IPS-NIHi11 (cell line): ENCODE results near the gene CFAP46.
A peak's percentile ranks its signal among the peaks of the same experiment; 100 is the strongest.

Experiments used
- DNase-seq: peaks from one replicate; pipeline ENCODE4 v3.0.0; 2012; ENCODE audit warnings: mixed read lengths, low spot score

The CFAP46 gene

GRCh38 chr10:132861884-132862461, 80.4 kb downstream of the CFAP46 start:
- DNase-seq = no peak

GRCh38 chr10:132861116-132861691, 81.2 kb downstream of the CFAP46 start:
- DNase-seq = no peak

DNA sequence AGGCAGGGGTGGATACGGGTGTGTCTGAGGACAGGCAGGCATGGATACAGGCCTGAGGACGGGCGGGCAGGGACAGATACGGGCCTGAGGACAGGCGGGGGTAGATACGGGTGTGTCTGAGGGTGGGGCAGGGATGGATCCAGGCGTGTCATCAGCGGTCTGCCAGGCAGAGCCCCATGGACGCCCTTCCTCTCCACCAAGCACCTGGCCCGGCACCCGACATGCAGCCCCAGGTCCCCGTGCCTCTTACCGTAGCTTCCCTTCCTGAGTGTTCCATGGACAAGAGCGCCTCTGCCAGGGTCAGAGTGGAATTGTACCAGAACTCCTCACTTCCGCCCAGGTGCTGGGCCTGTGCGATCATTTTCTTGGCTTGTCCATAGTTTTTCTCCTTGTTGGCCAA, 81.8 kb downstream of the CFAP46 start:
- no peak for DNase-seq

- DNase-seq = no peak
Measured at GRCh38 chr10:132859084-132859855, 83.1 kb downstream of the CFAP46 start.

DNA sequence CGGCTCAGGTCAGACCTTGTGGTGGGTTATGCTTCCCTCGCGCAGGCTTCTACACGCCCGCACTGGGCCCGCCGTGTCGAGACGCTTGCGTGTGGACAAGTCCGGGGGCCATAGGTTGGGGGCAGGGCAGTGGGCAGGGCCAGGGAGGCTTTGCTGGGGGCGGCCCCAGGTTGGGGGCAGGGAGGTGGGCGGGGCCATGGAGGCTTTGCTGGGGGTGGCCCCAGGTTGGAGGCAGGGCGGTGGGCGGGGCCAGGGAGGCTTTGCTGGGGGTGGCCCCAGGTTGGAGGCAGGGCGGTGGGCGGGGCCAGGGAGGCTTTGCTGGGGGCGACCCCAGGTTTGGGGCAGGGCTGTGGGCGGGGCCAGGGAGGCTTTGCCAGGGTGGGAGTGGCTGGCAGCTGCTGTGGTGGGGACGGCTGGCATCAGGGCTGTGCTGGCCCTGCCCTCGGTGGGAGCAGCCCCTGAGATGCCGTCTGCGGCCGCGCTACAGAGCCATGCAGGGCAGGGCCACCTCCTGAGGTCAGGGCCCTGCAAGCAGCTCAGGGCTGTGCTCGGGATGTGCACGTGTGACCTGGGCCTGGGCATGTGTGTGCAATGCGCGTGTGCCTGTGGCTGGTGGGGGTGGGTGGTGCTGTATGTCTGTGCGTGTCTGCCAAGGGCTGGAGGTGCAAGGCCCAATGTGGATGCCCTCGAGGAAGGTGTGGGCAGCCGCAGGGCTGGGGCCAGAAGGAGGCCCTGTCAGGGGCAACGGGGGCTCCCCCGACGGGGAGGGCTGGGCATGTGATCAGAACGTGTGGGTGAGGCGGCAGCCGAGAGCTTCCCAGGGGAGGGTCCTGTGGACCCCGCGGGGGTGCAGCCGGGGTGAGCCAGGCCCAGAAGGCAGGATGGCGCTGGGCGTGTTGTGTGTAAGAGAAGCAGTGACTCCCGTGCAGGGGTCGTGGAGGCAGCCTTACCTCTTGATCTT, 84.0 kb downstream of the CFAP46 start:
- DNase-seq = peak; percentile 76

DNA sequence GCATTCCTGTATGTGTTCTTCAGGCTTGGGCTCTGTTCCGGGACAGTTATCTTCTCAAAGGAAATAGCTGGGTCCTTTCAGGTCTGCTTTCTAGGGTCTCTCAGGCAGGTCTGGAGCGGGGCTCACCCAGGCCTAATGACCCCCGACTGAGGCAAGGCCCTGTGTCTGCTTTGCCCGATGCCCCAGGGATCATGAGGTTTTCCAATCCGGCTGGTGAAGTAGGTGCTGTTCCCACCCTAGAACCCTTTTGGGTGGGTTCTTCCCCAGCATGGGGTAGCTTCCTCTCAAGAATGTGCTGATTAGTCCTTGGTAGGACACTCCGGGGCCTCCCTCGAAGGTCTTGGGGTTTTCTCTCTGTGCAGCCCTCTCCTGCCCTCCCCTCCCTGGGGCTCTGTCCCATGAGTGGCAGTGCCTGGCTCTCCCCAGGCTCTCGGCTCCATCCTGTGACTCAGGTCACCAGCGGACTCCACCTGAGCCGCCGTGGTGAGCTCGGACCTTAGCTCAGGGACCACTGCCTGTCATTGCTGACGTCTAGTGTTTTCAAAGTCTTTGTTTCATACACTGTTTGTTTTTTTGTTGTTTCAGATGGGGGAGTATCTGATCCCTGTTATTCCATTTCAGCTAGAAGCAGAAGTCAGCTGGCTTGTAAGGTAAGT, 85.4 kb downstream of the CFAP46 start:
- DNase-seq = no peak

DNA sequence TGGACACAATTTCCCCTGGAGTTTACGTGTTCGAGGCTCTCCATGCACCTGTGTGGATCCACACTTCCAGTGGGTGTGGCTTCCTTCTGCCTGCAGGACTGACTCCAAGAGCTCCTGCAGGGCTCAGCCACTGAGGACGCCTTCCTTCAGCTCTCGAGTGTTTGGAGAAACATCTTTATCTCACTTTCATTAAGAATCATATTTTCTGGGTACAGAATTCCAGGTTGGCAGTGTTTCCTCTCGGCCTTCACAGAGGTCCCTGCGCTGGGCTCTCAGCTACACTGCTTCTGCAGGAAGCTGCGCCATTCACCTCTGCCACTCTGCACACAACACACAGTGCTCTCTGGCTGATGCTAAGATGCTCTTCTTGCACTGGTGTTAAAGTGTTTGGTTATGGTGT, 86.5 kb downstream of the CFAP46 start:
- no peak for DNase-seq

DNA sequence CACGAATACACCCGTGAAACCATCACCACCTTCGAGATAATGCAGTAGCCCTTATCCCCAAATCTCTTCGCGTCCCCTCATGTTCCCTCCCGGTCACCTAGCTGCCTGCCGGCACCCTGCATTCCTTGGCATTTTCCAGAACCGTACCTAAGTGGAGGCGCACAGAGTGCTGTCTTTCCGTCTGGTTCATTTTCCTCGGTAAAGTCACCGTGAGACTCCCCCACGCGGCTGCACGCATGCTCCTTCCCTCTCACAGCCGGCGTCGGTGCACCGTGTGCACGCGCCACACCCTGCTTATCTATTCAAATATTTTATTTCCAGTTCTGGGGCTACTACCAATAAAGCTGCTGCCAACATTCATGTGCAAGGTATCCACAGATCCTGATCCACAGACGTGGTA, 90.9 kb downstream of the CFAP46 start:
- DNase-seq = peak; percentile 2

DNA sequence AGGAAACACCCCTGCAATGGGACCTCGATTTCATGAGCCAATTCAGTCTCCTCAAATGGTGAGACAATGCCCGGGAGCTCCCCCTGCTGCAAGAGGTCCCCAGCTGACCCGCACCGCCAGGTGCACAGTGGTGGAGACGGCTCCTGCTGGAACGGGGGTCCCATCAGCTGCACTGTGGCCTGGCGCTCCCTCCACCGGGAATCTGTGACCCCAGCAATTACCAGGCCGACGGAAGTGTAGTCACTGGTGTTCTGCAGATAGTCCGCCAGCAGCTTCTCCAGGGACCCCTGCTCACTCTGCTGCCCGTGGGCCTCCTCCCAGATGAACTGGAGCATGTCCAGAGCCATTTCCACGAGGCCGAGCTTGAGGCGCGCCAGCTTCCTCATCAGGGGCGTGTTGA, 91.5 kb downstream of the CFAP46 start:
- peak; percentile 47 for DNase-seq

- DNase-seq = peak; percentile 6
Measured at GRCh38 chr10:132850246-132850645, 92.1 kb downstream of the CFAP46 start.

- DNase-seq = peak; percentile 13
Measured at GRCh38 chr10:132849546-132850031, 92.8 kb downstream of the CFAP46 start.

DNA sequence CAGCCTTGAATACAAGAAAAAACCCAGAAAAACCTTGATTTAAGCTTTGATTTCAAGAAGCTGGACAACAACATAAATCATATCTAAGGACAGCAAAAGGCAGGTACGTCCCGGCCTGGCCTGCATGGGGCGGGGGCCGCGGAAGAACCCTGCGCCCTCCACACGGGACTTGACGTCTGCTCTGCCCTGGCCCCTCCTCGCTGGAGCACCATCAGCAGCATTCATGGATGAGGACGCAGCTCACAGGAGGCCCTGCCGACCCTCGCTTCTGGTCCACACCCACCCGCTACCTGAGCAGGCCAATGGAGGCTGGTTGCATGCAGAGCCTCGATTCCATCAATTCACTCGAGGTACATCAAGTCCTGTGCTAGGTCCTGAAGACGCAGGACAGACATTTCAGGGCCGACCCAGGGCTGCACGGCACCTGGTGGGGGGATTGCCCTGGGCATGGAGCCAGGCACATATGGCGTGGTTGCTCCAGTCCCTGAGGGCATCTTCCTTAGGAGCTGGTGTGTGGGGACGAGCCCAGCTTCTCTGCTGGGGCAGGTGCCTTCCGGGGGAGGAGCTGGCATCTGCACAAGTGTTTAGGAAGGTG, 93.3 kb downstream of the CFAP46 start:
- DNase-seq = peak; percentile 18

DNA sequence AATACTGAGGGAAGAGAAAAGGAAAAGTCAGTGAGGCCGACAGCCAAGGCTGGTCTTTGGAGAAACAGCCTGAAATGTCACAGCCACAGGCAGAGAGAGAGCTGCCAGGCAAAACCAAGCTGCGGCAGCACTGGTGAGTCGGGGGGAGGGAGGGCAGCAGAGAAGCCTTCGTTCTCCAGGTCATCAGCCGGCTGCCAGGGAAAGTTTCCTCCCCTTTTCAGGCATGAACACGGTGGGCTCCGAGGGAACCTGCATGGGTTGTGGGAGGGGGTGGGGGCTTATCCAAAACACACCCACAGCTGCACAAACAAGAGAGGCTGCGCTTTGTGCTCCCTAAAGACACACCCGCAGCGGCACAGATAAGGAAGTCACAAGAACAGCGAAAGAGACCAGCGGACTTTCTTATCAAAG, 94.1 kb downstream of the CFAP46 start:
- DNase-seq = peak; percentile 50

DNA sequence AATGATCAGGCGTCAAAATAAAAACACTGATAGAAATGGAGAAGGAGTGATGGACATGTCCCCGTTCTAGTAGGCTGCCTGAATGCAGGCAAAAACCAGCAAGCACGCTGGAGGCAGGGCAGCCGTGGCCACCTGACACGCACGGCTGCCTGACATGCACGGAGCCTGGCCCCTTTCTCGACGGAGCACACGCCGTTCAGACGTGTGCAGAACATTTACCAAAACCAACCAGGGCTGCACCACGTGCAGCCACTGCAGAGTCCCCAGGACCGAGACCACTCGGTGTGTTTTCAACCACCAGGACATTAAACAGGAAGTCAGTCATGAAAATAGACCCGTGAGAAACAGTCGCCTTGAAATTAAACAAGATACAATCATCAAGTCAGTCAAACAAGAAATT, 94.5 kb downstream of the CFAP46 start:
- peak; percentile 33 for DNase-seq

DNA sequence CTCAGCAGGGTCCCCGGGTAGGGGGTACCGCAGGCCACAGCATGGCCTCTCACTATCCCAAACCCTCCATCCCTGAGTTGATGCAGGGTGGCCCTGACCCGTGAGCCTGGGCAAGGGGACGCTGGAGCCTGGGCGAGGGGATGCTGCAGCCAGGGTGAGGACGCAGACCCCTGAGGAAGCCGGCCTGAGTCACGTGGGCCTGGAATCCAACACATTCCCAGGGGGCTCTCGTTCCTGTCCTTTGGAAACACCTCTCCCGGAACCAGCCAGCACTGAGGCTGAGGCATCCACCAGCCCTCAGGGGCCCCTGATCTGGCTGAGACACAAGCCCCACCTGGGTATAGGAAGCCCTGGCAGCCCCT, 95.0 kb downstream of the CFAP46 start:
- DNase-seq = no peak

DNA sequence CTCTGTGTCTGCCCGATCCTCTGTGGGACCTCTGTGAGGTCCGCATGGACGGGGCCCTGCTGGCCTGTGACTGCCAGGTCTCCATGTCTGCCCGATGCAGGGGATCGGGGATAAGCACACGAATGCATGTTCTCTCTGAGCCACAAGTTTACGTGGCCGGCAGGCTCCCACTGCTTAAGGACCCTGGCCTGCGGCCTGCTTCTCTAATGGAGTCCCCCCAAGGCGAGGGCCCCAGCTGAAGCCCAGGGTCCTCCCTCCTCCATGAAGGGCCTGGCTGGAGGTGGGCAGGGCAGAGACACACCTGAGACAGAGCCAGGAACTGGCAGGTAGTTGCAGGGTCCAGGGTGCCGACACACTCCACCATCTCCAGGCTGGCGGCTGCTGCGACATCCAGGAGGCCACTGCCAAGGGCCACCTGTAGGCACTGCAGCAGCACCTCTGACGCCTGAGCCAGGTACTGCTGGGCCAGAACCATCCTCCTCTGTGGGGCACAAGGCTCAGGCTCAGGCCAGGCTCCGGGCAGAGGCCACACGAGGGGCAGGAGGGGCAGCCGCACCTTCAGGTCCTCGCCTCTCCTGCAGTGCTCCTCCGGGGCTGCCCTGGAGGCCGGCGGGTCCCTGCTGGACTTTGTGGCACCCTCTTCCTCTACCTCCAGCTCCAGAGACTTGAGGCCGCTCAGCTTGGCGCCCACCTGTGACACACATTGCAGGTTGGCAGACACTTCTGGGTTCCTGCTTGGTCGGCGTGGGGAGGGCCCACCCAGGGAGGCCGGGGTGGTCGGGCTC, 95.5 kb downstream of the CFAP46 start:
- DNase-seq = peak; percentile 9

DNA sequence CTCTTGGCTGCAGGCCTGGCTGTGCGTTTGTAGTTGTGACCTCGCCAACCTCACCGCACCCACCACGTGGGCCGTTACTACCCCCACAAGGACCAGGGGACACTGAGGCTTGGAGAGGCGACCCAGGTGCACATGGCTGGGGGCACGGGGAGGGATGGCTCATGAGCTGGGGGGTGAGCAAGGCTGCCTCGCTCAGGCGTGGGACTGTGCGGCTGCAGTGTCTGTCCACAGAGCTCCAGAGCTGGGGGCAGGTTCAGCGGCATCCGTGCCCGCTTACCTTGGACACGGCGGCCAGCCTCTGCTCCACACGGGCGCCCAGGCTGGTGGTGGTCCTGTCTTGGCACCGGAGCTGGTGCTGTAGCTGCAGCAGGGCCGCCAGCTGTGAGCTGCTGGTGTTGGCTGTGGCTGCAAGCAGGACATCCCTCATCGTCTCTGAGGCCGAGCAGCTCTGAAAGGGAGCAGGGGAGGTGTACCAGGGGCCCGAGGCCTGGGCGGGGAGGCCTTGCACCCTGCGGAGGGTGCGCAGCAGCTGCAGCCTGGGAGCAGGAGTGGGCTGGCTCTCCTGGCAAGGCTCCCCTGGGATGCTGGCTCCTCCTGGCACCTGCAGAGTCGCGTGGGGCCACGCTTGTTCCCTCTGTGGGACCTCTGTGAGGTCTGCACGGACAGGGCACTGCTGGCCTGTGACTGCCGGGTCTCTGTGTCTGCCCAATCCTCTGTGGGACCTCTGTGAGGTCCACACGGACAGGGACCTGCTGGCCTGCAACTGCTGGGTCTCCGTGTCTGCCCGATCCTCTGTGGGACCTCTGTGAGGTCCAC, 96.4 kb downstream of the CFAP46 start:
- DNase-seq = peak; percentile 17

DNA sequence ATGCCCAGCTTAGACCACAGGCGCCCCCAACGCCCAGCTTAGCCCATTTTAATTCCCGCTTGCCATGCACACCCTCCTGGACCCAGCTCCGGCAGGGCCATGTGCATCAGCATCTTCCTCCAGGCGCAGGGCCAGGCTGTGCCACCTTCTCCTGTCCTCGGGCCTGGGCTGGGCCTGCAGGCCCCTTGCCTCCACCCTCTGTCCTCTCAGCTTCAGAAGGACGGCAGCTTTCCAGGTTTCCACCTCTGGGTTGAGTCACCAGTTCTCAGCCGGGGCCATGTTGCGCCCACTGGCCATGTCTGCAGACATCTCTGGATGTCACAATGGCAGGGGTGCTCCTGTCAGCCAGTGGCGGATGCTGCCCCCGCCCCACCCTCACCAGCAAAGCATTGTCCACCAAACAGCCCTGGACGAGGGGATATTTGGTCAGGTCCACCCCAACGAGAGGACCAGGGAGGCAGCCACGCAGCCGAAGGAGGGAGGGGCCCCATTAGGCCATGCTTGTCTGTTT, 97.3 kb downstream of the CFAP46 start:
- peak; percentile 3 for DNase-seq

DNA sequence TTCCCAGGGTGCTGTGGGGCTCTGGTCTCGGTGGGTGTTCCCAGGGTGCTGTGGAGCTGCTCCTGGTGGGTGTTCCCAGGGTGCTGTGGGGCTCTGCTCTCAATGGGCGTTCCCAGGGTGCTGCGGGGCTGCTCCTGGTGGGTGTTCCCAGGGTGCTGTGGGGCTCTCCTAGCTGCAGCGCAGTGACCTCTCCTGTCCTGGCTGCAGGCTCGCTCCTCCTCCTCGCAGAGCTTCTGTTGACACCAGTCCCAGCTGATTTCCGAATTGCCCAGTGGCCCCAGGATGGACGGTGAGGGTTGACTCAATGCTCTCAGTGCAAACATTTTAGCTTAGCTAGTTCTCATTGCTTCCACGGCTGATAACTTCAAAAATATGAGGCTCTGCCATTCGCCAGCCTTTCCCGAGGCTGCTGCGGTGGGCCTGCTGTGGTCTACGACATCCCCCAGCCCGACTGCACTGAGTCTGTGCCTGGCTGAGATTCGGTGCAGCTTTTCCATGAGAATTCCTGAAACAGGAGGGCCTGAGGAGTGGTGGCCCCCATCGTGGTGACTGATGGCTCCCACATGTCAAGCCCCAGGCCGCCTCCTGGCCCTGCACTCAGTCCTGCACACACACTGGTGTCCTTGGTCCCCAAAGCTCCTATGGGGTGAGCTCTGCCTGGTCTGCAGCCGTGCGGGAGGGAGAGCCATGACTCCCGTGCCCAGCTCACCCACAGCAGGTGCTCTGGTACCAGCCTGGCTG, 98.1 kb downstream of the CFAP46 start:
- DNase-seq = peak; percentile 5
